AG09319 (cell line): ENCODE results near the gene ADAP1.

Experiments used
- DNase-seq: peaks from one replicate; pipeline ENCODE4 v3.0.0-alpha.2; 2010; ENCODE audit warnings: low read depth; ENCODE audit errors: extremely low read depth
- CTCF ChIP-seq: IDR thresholded peaks from 2 replicates; pipeline ENCODE4 v1.5.1; 2011; ENCODE audit warnings: low read depth, mild to moderate bottlenecking, inconsistent platforms, low read length, moderate library complexity

The ADAP1 gene

GRCh38 chr7:895451-896052, 58.9 kb downstream of the ADAP1 start:
- no peak for DNase-seq
- no peak for TF ChIP-seq CTCF

- no peak for TF ChIP-seq CTCF
- no peak for DNase-seq
Measured at GRCh38 chr7:894927-895450, 59.5 kb downstream of the ADAP1 start.

DNA sequence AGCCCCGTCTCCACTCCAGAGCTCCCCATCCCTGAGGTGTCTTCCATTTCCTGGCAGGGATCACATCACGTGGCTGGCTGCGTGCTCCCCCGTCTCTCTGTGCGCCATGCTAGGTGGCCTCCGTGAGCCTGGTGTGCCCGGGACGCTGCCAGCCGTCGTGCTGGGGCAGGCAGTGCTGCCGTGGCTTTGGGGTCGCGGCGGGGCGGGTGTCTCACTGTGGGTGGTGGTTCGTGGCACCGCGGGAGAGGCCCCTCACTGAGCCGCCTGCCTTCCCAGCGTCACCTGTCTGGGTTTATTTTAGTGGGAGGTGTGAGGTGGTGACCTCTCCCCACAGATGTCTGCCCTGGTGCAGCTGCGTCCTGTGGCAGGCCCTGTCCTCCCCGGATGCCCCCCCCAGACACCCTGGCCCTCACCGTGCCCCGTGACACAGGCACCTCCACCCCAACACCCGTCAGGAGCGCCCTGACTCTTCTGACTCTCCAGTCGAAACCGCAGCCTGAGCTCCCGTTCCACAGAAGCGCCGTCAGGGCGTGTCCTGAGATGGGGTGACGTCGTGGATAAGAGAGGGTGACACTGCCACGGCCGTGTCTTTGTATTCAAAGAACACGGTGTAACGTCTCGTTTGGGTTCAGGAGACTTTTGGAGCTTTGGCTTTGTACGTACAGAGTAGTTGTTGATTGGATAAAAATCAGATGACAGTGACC, 60.2 kb downstream of the ADAP1 start:
- no peak for DNase-seq

DNA sequence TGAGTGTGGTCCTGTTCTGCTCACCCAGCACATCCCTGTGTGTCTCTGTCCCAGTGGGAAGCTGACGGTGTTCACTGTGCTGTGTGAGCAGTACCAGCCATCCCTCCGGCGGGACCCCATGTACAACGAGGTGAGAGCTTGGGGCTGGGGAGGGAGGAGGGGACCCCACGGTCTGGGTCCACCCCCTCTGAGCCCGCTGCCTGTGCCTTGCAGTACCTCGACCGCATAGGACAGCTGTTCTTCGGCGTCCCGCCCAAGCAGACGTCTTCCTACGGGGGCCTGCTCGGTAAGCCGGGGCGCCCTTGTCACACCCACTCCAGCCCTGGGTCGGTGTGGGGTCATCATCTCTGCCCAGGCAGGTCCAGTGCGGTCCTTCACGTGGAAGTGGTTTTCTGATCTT, 60.8 kb downstream of the ADAP1 start:
- DNase-seq: no peak
- TF ChIP-seq CTCF: no peak

More for the DNA sequence above, 60.2 kb downstream of the ADAP1 start:
- TF ChIP-seq CTCF: no peak

- TF ChIP-seq CTCF: no peak
- DNase-seq: no peak
Measured at GRCh38 chr7:892648-893593, 61.6 kb downstream of the ADAP1 start.

DNA sequence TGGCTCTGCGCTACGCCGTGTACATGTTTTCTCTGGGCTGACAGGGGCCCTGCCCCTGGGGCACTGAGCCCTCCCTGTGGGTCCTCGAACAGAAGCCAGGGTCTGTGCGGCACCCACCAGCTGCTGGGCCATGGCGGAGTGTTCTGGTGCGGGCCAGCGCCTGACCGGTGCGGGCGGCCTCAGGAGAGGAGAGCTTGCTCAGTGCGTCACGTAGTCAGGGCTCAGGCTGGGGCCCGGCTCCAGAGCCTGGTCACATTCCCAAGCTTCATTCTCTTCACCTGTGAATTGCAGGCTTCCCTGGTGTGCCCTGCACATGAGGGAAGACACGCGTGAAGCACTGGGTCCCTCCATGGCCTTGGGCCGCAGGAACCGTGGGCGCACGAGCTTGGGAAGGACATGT, 62.7 kb downstream of the ADAP1 start:
- TF ChIP-seq CTCF: no peak
- DNase-seq: no peak

GRCh38 chr7:891291-891690, 63.2 kb downstream of the ADAP1 start:
- no peak for DNase-seq
- TF ChIP-seq CTCF: no peak
